ENCODE results near the gene RPS29. TPM values are rescaled to one million over a fixed set of nuclear protein-coding genes. Genes with fewer than 3 reads are reported as not detected.

Gene RPS29
- total and polyA plus RNA-seq, 2 of the 13 experiments (the other 11 are each of a cell fraction or from before 2014, with no cell fraction given), result 4,303 to 8,215 TPM

DNA sequence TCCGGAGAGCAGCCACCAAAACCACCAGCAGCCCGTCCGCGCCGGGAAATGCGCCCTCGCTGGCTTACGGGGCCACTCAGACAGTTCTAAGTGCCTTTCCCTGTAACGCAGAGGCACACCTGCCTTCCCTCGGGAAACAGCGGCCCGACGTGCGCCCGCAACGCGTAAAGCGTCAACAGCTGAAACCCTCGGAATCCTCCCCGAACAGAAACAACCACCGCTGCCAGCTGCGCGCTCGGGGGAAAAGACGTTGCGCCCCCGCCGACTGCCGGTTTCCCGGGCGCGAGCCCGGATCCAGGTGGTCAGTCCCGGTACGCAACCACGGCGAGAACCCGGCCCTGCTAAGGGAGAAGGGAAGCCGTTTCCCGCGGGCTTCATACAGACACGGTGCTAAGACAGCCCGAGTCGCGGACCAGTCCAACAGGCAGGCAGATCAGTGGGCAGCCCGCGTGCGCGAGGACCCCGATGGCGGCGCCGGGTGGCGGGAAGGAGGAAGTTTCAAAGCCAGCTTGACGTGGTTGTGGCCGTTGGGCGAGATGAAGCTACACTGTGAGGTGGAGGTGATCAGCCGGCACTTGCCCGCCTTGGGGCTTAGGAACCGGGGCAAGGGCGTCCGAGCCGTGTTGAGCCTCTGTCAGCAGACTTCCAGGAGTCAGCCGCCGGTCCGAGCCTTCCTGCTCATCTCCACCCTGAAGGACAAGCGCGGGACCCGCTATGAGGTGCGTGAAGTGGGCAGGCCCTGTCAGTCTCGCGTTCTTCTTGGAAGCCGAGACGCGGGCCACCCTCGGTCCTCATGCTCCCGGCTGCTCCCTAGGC, 12.5 kb upstream of the RPS29 start, which contains the start of gene LRR1 (continued):
- TF ChIP-seq, protein P1, sequence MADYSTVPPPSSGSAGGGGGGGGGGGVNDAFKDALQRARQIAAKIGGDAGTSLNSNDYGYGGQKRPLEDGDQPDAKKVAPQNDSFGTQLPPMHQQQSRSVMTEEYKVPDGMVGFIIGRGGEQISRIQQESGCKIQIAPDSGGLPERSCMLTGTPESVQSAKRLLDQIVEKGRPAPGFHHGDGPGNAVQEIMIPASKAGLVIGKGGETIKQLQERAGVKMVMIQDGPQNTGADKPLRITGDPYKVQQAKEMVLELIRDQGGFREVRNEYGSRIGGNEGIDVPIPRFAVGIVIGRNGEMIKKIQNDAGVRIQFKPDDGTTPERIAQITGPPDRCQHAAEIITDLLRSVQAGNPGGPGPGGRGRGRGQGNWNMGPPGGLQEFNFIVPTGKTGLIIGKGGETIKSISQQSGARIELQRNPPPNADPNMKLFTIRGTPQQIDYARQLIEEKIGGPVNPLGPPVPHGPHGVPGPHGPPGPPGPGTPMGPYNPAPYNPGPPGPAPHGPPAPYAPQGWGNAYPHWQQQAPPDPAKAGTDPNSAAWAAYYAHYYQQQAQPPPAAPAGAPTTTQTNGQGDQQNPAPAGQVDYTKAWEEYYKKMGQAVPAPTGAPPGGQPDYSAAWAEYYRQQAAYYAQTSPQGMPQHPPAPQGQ (CRISPR knock-in tag; IDR thresholded peaks at IDR 0.05; ENCODE audit: borderline replicate concordance), result no peak
- TF ChIP-seq, protein P2, sequence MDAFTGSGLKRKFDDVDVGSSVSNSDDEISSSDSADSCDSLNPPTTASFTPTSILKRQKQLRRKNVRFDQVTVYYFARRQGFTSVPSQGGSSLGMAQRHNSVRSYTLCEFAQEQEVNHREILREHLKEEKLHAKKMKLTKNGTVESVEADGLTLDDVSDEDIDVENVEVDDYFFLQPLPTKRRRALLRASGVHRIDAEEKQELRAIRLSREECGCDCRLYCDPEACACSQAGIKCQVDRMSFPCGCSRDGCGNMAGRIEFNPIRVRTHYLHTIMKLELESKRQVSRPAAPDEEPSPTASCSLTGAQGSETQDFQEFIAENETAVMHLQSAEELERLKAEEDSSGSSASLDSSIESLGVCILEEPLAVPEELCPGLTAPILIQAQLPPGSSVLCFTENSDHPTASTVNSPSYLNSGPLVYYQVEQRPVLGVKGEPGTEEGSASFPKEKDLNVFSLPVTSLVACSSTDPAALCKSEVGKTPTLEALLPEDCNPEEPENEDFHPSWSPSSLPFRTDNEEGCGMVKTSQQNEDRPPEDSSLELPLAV (CRISPR knock-in tag; conservative IDR thresholded peaks at IDR 0.05; ENCODE audit: low read depth), result 0 out of 2 replicates have a peak, but pooled peaks have one; percentile 34
- TF ChIP-seq SUZ12 (IDR thresholded peaks at IDR 0.05; ENCODE audit: low read depth, low read length) (no peak), SMC3 (IDR thresholded peaks at IDR 0.05; ENCODE audit: low read length) (no peak), ZNF619 (CRISPR knock-in tag; IDR thresholded peaks at IDR 0.05) (peak; percentile 43; the same call in 1 of the 2 replicates), BRCA1 (CRISPR knock-in tag; IDR thresholded peaks at IDR 0.05) (no peak), ZNF501 (CRISPR knock-in tag; IDR thresholded peaks at IDR 0.05) (peak; percentile 98), U2AF2 (IDR thresholded peaks at IDR 0.05; ENCODE audit: low read depth, low read length) (no peak), KLF13 (CRISPR knock-in tag; IDR thresholded peaks at IDR 0.05) (no peak), PCBP1 (IDR thresholded peaks at IDR 0.05; ENCODE audit: borderline replicate concordance, low read depth, low read length) (peak; percentile 79; the same call in 1 of the 2 replicates), ZNF569 (CRISPR knock-in tag; IDR thresholded peaks at IDR 0.05; ENCODE audit: borderline replicate concordance) (no peak), ZNF24 (IDR thresholded peaks at IDR 0.05) (no peak), KLF15 (CRISPR knock-in tag; IDR thresholded peaks at IDR 0.05; ENCODE audit: borderline replicate concordance) (peak; percentile 40; the same call in 1 of the 2 replicates), LCORL (IDR thresholded peaks at IDR 0.05) (no peak), LCORL (CRISPR knock-in tag; IDR thresholded peaks at IDR 0.05) (no peak; the same call in 1 of the 2 replicates)
- TF ChIP-seq, protein P3, sequence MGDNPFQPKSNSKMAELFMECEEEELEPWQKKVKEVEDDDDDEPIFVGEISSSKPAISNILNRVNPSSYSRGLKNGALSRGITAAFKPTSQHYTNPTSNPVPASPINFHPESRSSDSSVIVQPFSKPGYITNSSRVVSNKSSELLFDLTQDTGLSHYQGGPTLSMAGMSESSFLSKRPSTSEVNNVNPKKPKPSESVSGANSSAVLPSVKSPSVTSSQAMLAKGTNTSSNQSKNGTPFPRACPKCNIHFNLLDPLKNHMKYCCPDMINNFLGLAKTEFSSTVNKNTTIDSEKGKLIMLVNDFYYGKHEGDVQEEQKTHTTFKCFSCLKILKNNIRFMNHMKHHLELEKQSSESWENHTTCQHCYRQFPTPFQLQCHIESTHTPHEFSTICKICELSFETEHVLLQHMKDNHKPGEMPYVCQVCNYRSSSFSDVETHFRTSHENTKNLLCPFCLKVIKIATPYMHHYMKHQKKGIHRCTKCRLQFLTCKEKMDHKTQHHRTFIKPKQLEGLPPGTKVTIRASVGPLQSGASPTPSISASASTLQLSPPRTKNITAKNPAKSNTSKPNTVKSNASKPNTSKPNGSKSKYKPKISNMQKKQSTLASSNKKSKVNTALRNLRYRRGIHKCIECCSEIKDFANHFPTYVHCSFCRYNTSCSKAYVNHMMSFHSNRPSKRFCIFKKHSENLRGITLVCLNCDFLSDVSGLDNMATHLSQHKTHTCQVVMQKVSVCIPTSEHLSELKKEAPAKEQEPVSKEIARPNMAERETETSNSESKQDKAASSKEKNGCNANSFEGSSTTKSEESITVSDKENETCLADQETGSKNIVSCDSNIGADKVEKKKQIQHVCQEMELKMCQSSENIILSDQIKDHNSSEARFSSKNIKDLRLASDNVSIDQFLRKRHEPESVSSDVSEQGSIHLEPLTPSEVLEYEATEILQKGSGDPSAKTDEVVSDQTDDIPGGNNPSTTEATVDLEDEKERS (CRISPR knock-in tag; IDR thresholded peaks at IDR 0.05), result peak; percentile 92; the same call in 1 of the 2 replicates
- TF ChIP-seq, protein P4, sequence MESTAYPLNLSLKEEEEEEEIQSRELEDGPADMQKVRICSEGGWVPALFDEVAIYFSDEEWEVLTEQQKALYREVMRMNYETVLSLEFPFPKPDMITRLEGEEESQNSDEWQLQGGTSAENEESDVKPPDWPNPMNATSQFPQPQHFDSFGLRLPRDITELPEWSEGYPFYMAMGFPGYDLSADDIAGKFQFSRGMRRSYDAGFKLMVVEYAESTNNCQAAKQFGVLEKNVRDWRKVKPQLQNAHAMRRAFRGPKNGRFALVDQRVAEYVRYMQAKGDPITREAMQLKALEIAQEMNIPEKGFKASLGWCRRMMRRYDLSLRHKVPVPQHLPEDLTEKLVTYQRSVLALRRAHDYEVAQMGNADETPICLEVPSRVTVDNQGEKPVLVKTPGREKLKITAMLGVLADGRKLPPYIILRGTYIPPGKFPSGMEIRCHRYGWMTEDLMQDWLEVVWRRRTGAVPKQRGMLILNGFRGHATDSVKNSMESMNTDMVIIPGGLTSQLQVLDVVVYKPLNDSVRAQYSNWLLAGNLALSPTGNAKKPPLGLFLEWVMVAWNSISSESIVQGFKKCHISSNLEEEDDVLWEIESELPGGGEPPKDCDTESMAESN (CRISPR knock-in tag; conservative IDR thresholded peaks at IDR 0.05), result peak; percentile 69
